HG03066 (cell line): Measurements from ENCODE around the gene GRM7.

ENCODE experiments used
- ATAC-seq: cut with Tn5 transposase; IDR thresholded peaks from one replicate; pipeline ENCODE4 v1.9.1; 2021; ENCODE audit warnings: low read depth; ENCODE audit not compliant: unreplicated experiment

GRM7 gene

DNA sequence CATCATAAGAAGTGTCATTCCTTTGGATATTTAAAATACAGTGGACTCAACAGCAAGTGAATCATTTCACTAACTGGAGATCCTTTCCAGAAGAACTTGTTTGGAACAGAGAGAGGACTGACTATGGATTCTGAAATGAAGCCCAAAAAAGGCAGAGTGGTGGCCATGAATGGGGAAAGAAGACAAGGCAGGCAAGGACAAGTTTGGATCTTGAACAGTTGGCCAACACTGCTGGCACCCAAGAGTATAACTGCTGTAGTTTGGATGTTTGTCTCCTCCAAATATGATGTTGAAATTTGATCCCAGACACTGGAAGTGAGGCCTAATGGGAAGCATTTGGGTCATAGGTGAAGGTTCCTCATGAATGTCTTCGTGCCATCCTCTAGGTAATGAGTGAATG is 686.9 kb downstream of the GRM7 start:
- ATAC-seq, result no peak

DNA sequence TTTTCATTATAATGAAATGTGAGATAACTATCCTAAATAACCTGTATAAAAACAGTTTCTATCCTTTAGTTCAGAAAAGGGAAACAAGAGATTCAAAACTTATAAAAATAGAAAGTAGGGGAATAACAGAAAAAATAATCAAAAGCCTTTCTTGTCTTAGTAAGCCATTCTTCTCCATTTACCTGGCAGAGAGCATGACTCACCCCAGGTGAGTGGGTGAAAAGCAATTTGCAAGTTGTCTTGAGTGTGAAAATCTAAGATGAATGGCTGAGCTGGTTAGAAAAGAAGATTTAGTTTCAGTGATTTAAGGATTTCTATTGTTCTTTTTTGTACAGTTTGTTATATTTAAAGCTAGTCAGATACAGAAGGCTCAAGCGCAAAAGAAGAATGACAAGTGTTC is 702.0 kb downstream of the GRM7 start:
- ATAC-seq, result no peak

DNA sequence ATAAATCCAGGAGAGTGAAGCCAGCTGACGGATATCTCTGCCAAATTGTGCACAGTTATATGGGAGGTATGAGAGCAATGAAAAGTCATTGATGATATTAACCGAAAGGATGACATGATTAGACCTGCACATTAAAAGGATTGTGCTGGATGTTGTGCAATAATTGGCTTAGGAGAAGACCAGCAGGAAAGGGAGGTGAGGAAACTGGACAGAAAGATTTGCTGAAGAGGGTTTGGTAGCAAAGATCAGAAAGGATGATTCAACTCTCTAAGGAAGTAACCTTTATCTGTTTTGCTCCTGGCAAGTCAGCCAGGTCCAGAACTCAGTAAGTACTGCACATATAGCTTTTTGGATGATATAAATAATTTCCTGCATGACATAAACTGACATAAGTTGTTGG is 704.7 kb downstream of the GRM7 start:
- no peak for ATAC-seq

DNA sequence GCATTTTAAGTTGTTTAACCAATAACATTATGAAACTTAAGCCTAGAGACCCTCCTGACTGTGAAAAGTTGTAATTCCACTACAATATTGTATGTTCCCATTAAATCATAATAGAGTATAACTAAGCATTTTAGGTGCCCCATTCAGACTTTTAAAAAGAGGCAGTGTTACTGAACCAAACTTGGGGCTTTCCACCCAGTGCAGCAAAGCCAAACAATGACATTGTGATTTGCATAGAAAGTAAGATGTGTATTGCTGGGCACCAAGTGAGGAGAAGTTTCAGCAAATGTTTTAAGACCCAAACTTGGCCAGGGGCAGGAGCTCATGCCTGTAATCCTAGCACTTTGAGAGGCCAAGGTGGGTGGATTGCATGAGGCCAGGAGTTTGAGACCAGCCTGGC is 706.2 kb downstream of the GRM7 start:
- no peak for ATAC-seq

DNA sequence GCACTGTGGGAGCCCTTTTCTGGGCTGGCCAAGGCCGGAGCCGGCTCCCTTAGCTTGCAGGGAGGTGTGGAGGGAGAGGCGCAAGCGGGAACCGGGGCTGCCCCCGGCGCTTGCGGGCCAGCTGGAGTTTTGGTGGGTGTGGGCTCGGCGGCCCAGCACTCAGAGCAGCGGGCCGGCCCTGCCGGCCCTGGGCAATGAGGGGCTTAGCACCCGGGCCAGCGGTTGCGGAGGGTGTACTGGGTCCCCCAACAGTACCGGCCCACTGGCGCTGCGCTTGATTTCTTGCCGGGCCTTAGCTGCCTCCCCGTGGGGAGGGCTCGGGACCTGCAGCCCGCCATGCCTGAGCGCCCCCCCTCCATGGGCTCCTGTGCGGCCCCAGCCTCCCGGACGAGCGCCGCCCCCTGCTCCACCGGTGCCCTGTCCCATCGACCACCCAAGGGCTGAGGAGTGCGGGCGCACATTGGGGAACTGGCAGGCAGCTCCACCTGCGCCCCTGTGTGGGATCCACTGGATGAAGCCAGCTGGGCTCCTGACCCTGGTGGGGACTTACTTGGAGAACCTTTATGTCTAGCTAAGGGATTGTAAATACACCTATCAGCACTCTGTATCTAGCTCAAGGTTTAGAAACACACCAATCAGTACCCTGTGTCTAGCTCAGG is 707.7 kb downstream of the GRM7 start:
- no peak for ATAC-seq

DNA sequence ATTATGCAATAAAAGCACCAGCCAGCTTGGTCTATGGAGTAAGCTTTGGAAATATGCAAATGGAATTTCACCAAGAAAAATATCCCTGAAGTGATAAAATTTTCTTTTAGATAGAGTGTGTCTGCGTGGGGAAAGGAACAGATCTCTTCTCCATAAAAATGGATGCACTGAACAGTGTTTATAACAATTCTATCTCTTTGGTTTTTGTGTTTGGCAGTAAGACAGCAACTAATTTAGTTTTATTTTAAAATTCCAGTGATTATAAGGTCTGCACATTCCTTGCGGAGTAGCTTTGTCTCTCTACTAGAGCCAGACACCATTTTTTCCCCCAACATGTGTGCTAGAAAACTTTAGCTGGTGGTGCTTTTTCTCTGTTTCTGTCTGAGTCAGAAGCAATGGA is 712.4 kb downstream of the GRM7 start:
- ATAC-seq, result no peak

DNA sequence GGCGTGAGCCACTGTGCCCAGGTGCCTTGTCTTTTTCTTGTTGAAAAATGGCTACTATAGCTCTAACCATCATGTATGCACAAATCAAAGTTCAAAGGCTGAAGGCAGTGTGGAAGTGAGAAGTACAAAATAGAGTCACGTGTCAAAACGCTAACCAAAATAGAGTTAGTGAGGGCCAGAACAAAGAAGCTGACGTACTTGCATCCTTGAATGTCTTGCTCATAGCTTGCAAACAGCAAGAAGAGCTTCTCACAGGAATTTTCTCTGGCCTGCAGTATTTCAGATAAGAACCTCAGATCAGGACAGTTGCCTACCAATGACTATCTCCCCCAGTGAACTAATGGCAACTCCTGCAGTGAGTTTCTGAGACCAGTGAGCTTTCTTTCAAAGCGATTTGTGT is 713.5 kb downstream of the GRM7 start:
- no peak for ATAC-seq

DNA sequence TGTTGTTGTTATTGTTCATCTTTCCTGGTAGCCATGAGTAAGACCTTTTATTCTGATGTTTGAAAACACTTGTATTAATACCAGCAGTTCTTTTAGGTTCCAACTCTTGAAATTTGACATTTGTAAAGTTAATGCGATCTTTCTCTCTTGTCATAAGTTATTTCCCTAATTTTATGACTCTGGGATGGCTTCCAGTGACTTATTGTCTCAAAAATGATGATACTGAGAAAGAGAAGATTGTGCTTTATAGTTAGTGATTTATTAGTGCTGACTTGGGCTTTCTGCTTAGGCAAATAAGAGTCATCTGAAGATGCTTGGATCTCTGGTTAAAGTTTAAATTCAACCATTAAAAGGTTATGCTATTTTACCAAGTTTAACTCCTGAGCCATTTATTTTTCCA is 715.2 kb downstream of the GRM7 start:
- no peak for ATAC-seq

DNA sequence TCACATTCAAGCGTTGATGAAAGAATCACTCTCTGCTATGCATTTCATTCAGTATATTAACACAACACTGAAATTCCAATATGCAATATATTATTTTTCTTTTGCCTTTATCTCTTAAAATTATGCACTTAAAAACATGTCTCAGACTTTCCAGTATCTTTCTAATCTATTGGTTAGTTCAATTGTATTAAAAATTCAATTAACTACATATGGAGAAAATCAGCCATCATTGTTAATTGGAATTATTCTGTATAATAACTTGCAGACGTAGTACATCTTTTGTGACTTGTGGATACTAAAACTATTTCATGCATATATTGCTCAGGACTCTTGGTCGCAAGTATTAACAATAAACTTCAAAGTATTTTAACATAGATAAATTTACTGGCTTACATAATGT is 715.6 kb downstream of the GRM7 start:
- no peak for ATAC-seq

DNA sequence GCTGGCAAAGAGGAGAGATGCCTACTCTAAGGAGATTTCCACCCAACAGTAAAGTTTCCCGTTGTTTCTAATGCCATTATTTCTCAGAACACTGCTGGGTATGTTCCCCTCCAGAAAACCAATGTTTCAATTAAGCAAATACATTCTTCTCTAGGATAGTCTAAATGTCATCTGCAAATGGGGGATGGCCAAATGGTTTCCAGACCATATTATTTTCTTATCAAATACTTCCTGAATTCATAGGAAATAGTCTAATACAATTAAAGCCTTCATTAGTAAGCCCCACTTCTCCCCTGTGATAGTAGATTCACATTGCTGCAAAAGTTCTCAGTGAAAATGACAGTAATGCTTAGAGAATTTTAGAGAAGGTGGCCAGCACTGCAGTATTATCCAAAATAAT is 716.6 kb downstream of the GRM7 start:
- no peak for ATAC-seq

DNA sequence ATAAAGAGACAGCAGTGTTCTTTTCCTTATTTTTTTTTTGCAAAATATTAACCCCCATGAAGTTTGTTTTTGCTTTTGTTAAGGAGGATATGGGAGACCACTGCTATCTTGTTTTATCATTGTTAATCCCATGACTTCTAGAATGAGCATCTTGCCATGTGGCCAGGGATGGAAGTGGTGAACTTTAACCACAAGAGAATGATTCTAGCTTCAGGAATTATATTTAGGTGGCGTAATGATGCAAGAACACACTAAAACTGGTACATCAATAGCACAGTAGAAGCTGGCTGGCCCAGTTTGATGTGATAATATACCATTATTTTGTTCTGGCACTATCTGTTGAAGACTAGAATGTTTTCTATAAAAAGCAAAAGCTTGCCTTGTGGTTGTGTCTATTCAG is 720.9 kb downstream of the GRM7 start:
- ATAC-seq, result no peak

DNA sequence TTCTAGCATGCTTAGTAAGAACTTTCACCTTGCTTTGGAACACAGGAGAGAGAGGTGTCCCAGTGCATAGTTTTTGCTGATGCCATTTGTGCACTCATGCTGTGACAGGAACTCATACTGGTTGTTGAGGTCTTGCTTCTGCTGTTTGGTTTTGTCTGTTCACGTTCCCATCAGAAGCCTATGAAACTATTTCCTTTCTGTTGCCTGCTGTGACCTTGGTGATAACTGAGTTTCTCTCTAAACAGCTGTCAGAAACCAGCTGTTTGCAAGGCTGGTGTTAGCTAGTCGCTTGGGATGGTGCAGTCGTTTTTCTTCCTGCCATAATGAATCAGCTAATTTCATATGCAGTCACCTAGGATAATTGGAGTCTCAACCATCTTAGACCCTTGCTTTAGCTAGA is 724.1 kb downstream of the GRM7 start:
- ATAC-seq, result no peak

DNA sequence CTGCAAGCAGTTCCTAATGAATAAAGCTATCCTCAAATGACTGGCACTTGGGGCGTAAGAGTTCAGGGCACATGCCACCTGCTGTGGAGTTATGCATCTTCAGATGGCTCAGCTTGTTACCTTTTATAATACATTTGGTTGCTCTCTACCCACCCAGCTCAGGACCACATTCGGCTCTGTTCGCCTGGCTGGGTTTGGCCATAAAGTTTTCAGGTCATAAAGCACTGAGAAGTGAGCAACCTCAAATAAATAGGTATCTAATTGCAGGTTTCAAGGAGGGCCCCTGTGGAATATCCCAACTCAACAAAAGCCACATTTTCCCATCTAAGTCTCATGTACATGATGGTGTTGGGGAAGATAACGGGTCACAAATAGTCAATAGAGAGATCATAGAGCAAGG is 727.3 kb downstream of the GRM7 start:
- ATAC-seq, result no peak

DNA sequence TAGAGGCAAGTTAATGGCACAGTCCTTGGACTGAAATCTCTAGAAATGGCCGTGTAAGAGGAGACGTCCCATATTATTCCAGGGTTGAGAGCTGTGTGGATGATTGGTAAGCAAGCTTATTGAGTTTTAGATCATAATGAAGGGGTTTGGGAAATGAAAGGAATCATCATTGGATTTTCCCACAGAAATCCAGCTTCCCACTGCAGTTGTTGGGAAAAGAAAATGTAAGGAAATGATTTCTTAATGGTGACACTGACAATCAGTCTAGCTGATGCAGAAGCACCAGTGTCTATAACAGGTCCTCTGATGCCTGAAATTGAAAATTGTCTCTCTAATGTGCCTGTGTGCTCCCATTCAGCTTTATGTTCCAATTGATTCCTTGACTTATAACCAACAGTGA is 728.6 kb downstream of the GRM7 start:
- no peak for ATAC-seq

DNA sequence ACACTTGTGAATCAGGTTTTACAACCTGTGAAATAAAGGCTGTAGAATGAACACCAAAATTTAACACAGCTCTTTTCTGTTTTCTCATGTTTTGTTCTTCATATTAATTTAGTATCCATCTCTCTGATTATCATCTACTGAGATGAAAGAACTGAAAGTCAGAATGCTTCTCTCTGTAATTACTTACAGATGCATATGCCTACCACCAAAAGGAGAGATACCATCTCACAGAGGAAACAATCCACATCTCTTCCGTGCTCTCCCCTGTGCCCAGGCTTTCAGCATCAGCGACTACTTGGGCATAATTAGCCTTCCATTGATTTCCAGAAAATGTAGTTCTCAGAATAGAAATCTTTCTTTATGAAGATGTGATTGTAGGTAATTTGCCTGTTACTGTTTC is 741.4 kb downstream of the GRM7 start:
- ATAC-seq, result no peak

DNA sequence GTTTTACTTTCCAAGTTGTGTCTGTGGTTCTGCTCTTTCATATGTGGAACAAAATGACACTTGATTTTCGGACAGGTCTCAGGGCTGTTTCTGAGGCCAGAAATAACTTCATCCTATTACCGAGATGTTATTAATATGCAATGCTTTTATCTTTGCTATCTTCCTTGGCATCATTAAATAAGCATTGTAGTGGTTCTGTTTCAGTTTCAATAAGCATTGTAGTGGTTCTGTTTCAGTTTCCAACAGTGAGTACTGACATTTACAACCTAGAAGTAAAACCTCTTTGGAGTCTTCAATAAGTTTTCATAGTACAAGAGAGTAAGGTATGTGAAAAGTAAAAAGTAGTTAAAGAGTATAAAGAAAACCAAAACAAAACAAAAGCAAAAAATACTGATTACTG is 746.2 kb downstream of the GRM7 start:
- no peak for ATAC-seq

DNA sequence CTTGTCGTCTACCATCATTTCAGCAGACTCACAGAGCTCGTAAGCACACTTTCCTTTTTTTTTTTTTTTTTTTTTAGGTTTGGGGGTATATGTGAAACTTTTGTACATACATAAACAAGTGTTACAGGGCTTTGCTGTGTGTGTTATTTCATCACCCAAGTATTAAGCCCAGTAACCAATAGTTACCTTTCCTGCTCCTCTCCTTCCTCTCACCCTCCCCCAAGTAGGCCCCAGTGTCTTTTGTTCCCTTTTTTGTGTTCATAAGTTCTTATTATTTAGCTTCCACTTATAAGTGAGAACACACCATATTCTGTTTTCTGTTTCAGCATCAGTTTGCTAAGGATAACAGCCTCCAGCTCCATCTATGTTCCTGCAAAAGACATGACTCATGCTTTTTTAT is 746.8 kb downstream of the GRM7 start:
- ATAC-seq, result no peak

DNA sequence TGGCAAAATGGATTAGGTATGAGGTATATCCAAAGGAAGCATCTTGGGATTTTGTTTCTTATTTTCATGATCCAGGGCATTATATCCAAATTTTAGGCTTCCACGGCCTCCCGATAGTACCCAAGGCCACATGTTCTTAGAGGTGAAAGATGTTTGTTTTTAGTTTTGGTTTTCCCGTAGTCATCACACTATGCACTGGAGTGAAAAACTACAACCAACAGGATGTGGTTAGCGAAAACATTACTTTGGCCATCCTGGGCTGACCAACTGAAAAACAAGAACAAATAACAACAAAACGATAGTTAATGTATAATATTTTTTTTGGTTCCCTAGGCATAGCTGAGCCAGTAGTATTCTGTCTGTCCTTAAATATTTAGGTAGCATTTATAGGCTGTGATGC is 749.7 kb downstream of the GRM7 start:
- ATAC-seq, result no peak

DNA sequence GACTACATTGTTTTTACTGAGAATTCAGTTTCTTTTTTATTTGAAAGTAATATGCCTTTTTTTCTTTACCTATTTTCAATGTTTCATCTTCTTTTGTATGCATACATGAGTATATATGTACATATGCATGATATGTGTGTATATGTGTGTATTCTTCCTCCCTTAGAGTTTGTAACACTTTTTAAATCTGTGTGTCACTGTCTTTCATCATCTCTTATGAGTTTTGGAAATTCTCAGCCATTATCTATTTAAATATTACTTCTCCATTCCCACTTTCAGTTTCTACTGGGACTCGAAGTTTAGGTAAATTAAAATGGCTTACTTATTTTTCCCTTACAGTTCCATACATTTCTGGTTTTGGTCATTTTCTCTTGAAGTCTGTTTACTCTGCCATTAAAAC is 754.1 kb downstream of the GRM7 start:
- ATAC-seq, result no peak

DNA sequence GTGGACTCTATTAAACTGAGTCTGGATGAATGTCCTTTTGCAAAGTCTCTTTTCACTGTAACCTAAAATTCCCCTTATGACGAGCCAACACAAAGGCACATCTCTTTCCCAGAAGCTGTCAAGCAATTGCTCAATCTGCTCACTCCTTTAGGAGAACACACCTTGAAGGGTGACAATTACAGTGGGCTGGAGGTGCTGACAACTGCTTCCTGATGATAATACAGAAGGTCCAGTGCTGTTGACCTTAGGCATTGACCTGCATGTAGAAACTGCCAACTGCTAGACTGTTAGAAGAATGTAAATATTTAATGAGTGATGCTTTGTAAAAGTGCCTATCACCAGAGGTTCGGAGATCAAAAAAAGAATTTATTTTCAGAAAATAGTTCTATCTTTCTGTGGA is 757.7 kb downstream of the GRM7 start:
- ATAC-seq, result no peak

DNA sequence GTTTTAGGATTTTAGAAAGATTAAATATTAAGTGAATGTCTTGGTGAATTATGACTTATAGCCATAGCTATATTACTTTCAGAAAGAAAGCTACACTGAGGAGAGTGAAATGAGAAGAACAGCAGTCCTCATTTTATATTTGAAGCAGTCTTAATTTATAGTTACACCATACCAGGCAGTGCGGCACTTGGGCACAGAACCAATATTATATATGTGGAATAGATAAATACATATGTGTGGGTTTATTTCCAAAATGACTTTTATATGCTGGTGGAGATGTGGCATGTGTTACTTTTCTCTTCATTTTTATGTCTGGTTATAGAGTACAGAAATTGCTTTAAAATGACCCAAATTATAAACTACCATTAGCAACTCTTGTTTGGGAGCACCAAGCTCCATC is 759.5 kb downstream of the GRM7 start:
- no peak for ATAC-seq

DNA sequence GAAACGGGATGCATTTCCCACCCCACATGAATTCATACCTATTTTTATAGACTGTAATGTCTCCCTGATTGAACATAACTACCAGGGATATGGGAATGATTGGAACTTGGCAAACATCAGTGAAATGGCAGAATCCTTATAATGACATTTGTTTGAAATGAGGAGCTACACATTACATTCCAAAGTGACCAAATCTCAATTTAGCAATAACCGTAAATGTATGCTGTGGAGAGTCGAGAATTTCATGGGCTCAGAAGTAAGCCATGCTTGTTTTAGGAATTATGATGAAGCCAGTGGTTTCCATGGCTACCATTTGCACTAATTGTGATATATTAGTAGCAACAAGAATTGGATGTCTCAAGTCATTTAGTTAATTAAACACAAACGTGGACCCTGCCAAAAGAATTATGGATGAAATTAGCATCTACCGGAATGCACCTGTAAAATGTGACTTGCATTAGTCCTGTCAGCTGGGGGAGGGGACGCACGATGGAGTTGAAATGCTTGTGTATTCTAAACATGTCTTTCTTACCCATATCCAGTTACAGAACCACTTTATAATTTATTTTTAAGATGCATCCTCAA is 760.2 kb downstream of the GRM7 start:
- no peak for ATAC-seq

DNA sequence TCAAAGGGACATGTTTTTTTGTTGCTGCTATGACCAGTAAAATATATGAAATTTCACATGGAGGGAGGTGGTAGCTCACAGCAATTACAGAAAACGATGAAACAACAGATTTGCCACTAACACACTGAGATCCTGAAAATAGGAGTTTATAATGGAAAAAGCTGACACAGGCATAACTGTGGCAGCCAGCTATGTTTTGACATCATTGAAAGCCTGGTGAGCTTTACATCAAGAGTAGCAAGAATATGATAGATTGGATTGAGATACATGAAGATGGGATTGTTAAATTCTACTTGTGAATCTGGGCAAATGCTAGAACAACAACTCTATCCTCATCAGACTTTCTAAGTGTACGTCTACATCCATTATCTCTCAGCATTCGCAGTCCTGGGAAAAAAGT is 760.7 kb downstream of the GRM7 start:
- no peak for ATAC-seq
